ENCODE measurements around the gene BIN1.
A peak's percentile ranks its signal among the peaks of the same experiment; 100 is the strongest.

The BIN1 gene

DNA sequence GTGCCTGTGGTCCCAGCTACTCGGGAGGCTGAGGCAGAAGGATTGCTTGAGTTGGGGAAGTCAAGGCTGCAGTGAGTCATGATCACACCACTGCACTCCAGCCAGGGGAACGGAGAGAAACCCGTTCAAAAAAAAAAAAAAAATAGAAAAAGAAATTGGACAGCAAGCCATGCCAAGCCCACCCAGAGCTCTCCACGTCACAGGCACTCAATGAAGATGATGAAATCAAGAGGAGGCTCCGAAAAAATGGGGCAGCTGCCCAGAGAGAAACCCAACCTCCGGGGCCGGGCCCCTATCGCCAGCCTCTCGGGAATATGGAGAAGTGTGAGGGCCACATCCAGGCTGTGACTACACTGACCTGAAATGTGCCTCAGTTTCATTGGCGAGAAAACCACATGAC is 40.0 kb downstream of the BIN1 start:
- TF ChIP-seq, protein P1, sequence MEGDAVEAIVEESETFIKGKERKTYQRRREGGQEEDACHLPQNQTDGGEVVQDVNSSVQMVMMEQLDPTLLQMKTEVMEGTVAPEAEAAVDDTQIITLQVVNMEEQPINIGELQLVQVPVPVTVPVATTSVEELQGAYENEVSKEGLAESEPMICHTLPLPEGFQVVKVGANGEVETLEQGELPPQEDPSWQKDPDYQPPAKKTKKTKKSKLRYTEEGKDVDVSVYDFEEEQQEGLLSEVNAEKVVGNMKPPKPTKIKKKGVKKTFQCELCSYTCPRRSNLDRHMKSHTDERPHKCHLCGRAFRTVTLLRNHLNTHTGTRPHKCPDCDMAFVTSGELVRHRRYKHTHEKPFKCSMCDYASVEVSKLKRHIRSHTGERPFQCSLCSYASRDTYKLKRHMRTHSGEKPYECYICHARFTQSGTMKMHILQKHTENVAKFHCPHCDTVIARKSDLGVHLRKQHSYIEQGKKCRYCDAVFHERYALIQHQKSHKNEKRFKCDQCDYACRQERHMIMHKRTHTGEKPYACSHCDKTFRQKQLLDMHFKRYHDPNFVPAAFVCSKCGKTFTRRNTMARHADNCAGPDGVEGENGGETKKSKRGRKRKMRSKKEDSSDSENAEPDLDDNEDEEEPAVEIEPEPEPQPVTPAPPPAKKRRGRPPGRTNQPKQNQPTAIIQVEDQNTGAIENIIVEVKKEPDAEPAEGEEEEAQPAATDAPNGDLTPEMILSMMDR (IDR thresholded peaks at IDR 0.05) = no peak
- intact Hi-C loops (cut with DNase I; ENCODE audit: low total_unique reads) = no loop called here
- H3K4me1 ChIP-seq = peaks cover 5 to 28% (median 15%) of the 10 kb centered on the region in 4 donors
- no peaks in the 10 kb centered on the region for H3K9me3 ChIP-seq
- peak; percentile 85 to 89 for DNase-seq
- no peak overlapping the region for H3K4me3 ChIP-seq
- no peaks in the 10 kb centered on the region for H3K27me3 ChIP-seq
- peak overlapping the region in 1 of 2 donors; percentile 70 for H3K27ac ChIP-seq
- H3K36me3 ChIP-seq = peaks cover 0 to 28% (median 6%) of the 10 kb centered on the region in 3 donors

DNA sequence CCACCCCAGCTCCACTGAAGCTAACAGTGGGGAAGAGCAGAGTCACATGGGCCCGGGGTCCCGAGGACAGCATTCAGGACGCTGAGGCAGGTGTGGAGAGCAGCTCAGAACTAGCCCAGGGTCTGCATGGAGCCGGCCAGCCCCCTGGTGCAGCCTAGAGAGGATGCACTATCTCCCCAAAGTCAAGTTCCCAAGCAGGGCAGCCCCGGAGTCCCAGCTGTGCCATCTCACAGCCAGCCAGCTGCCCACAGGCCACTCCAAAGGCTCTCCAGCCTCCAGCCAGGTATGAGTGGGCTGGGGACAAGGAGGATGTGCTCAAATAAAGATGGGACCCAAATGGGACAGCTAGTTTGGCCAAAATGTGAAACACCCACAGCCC is 41.0 kb downstream of the BIN1 start:
- Histone ChIP-seq H3K27me3 (no peaks in the 10 kb centered on the region), H3K27ac (peak overlapping the region; percentile 49 to 70), H3K36me3 (peaks cover 0 to 35% (median 6%) of the 10 kb centered on the region in 3 donors), H3K9me3 (no peaks in the 10 kb centered on the region), H3K4me3 (no peak overlapping the region), H3K4me1 (peaks cover 5 to 28% (median 15%) of the 10 kb centered on the region in 4 donors)
- TF ChIP-seq, protein P1 (IDR thresholded peaks at IDR 0.05) = no peak
- DNase-seq = no peak
- intact Hi-C loops (cut with DNase I; ENCODE audit: low total_unique reads) = no loop called here

DNA sequence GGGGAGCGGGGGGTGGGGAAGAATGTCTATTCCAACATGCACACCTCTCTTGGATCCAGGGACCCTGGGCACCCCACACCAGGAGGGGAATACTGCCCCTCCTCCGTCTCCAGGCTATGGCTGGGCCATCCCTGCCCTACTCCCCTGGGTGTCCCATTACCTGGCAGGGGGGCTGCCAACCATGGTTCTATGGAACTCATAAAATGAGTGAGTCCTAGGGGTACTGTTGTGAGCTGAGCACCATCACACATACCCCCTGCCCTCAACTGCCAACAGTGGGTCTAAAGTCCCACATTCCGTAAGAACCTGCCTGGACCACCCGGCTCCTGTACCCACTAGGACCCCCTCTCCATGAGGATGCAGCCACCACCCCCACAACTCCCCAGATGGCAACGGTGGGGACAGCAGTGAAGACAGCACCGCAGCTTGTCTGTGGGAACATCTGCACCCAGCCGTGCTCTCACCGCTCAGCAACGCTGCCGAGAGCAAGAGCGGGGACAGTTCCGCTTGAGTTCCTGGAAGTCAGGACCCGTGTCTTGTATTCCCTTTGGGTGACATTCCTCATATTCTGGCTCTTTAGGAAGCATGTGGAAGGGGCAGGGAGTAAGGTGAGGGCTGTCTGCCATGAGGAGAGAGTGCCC is 41.5 kb downstream of the BIN1 start:
- Histone ChIP-seq H3K4me1 (peaks cover 5 to 28% (median 15%) of the 10 kb centered on the region in 4 donors), H3K4me3 (no peak overlapping the region), H3K36me3 (peaks cover 0 to 34% (median 6%) of the 10 kb centered on the region in 3 donors), H3K9me3 (no peaks in the 10 kb centered on the region), H3K27ac (peak overlapping the region; percentile 49 to 70), H3K27me3 (no peaks in the 10 kb centered on the region)
- DNase-seq = no peak
- TF ChIP-seq, protein P1 (IDR thresholded peaks at IDR 0.05) = no peak
- intact Hi-C loops (cut with DNase I; ENCODE audit: low total_unique reads) = no loop called here

DNA sequence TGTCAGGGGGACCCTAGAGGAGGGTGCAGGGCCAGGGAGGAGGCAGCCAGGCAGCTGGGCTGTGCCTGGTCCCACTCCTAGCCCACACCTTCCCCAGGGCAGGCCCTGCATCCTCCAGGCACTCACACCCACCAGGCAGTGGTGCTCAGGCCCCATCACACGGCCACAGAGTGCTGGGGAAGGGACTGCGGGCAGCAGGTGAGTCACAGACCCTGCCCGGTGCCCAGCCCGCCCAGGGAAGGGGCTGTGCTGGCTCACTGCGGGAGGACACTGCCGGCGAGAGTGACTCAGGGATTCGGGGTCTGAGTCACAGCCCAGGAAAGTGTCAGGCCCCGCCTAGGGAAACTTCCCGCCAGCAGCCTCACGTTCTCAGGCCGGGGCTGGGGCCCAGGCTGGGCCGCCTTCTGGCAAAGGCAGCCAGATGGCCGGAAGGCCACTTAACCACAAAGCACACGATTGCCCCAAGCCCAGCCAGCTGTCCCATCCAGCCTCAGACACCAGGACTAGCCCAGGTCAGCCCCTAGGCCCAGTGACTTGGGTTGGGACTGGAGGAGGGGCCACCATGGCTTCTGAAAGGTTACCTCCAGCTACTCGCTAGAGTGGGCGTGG is 42.2 kb downstream of the BIN1 start:
- Histone ChIP-seq H3K36me3 (peaks cover 0 to 33% (median 0%) of the 10 kb centered on the region in 3 donors), H3K27ac (peak overlapping the region; percentile 68 to 70), H3K4me1 (peaks cover 5 to 28% (median 15%) of the 10 kb centered on the region in 4 donors), H3K27me3 (no peaks in the 10 kb centered on the region), H3K9me3 (no peaks in the 10 kb centered on the region), H3K4me3 (no peak overlapping the region)
- TF ChIP-seq, protein P1 (IDR thresholded peaks at IDR 0.05) = peak in 1 of 2 experiments; percentile 5
- DNase-seq = peak; percentile 92 to 97
- intact Hi-C loops (cut with DNase I; ENCODE audit: low total_unique reads) = no loop called here

DNA sequence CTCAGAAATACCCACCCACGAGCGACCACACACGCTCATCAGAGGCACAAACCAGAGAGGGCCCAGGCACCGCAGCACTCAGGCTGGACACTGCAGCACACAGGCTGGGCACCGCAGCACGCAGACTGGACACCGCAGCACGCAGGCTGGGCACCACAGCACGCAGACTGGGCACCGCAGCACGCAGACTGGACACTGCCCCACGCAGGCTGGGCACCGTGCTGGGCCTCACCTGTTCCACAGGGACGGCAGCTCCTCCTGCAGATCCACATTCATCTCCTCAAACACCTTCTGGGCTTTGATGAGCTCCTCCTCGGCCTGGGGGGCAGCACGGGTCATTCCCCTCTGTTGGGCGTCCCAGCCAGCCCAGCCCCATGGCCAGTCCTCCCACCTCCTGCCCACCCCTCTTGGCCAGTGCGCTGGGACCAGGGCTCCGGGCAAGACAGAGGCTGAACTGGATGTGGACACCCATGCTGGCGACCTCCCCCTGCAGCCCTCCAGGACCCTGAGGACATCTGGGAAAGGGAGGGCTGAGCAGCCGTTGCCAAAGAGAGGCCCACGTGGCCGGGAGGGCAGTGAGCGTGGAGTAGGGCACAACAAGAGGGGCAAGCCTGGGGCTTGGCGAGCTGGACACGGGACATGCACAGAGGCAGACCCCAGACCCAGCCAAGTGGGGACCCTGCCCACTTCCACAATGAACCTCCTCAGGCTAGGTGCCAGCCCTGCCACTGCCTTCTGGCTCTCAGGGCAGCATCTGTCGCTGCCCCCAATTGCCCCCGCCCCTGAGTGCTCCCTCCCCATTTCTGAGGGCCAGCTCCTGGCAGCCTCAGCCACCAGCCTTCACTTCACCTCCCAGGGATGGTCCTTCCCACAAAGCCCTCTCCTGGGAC is 43.0 kb downstream of the BIN1 start:
- no peaks in the 10 kb centered on the region for H3K27me3 ChIP-seq
- TF ChIP-seq, protein P1 (IDR thresholded peaks at IDR 0.05) = no peak
- peak overlapping the region; percentile 68 to 70 for H3K27ac ChIP-seq
- no peak for DNase-seq
- intact Hi-C loops (cut with DNase I; ENCODE audit: low total_unique reads) = no loop called here
- peaks cover 5 to 28% (median 15%) of the 10 kb centered on the region in 4 donors for H3K4me1 ChIP-seq
- peaks cover 0 to 35% (median 0%) of the 10 kb centered on the region in 3 donors for H3K36me3 ChIP-seq
- no peak overlapping the region for H3K4me3 ChIP-seq
- no peaks in the 10 kb centered on the region for H3K9me3 ChIP-seq
